COLO668 (cell line): ENCODE data around the gene FBXL2.

Source experiments
- DNase-seq: peaks from one replicate; lab custom pipeline; 2025; ENCODE audit not compliant: unreplicated experiment; lab: John Stamatoyannopoulos, UW

Gene FBXL2

GRCh38 chr3:33277193-33277882, at the start of gene FBXL2:
Gene FBXL2, plus strand, starts transcription at chr3:33277442. Its CDS starts 71 bp downstream, at chr3:33277513.
- DNase-seq: peak; percentile 42

DNA sequence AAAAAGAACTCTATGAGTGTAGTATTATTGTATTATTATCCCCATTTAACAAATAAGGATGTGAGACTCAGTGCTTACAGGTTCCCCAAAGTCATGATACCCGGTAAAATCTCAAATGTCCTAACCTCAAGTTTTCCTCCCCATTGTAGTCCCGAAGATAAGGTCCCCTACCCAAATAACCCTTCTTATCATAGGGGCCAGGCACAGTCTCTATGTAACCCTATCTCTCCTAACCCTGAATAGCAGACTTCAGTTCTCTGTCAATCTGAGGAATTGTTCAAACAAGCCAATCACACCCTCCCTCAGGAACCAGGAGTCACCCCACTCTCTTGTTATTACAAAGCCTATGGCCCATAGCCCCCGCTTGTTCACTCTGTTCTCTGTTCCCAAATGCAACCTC, 48.2 kb upstream of the FBXL2 start:
- DNase-seq: no peak

- no peak for DNase-seq
Measured at GRCh38 chr3:33229947-33230346, 47.3 kb upstream of the FBXL2 start.

- DNase-seq: no peak
Measured at GRCh38 chr3:33231756-33232465, 45.3 kb upstream of the FBXL2 start.

GRCh38 chr3:33233884-33234283, 43.4 kb upstream of the FBXL2 start:
- no peak for DNase-seq

- no peak for DNase-seq
Measured at GRCh38 chr3:33236005-33236404, 41.2 kb upstream of the FBXL2 start.

DNA sequence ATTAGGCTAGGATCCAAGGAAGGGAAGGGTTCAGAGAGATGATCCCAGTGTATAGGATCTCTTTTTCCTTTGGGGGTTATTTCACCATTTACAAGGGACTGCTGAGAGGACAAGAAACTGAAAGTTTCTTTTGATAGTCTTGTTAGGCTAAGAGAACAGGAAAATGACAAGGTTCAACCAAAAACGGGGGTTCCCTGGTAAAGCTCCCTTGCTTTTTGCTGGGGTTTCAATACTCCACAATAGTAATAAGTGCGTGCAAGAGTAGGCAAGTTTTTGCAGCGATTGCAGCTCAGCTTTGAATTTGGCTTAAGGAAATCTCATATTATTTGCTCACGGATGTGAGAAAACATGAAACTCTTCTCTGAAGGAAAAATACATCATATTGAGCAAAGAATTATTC, 39.8 kb upstream of the FBXL2 start:
- no peak for DNase-seq

DNA sequence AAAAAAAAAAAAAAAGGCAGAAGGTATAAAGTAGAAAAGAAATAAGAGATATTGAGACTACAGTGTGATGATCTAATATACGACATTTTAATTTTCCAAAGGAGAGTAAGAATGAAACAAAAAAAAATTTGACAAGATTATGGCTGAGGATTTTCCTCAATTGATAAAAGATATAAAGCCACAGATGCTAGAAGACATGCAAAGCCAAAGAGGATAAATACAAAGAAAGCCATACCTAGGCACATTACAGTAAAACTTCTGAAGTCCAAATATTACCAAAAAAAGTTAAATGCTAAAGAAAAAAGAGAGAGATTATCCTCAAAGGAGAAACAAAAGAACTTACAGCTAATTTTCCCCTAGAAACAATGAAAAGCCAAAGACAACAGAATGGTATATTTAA, 38.3 kb upstream of the FBXL2 start:
- no peak for DNase-seq

DNA sequence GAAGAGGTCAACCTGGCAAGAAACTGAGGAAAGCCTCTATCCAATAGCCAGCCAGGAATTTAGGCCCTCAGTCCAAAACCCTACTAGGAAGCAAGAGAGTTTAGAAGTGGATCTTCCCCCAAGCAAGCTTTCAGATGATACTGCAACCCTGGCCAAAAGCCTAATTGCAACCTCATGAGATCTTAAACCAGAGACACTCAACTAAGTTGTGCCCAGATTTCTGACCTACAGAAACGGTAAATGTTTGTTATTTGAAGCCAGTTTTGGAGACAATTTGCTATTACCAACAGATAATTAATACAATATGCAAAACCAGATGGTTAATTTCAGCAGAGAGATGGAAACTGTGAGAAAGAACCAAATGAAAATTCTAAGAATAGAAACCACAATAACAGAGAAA, 37.0 kb upstream of the FBXL2 start:
- no peak for DNase-seq

GRCh38 chr3:33246786-33247185, 30.5 kb upstream of the FBXL2 start:
- DNase-seq: no peak

- no peak for DNase-seq
Measured at GRCh38 chr3:33250712-33251111, 26.5 kb upstream of the FBXL2 start.

DNA sequence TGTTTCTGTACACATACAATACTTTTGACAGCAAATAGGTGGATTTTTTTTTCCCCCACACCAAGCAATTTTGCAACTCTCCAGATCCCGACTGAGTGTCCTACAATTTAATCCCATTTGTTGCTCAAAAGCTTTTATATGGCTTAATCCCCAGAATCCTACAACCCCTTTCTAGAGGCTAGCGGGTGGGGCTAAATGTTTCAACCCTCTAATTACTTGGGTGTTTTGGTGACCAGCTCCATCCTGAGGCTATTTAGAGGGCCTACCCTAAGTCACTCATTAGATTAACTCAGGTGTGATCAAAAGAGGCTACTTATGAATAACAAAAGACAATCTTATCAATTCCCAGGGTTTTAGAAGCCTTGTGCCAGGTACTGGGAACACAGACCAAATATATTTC, 21.0 kb upstream of the FBXL2 start:
- DNase-seq: no peak

DNA sequence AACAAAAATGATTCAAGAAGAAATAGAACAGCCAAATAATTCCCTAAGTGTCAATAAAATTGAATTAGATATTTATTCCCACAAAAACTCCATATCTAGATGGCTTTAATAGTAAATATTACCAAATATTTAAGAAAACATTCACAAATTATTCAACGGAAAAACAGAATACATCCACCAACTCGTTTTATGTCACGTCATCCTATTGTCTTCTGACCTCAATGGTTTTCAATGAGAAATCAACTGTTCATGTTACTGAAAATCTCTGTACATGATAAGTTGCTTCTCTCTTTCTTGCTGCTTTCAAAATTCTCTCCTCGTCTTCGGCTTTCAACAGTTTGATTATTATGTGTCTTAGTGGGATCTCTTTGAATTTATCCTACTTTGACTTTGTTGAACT, 17.1 kb upstream of the FBXL2 start:
- DNase-seq: no peak

DNA sequence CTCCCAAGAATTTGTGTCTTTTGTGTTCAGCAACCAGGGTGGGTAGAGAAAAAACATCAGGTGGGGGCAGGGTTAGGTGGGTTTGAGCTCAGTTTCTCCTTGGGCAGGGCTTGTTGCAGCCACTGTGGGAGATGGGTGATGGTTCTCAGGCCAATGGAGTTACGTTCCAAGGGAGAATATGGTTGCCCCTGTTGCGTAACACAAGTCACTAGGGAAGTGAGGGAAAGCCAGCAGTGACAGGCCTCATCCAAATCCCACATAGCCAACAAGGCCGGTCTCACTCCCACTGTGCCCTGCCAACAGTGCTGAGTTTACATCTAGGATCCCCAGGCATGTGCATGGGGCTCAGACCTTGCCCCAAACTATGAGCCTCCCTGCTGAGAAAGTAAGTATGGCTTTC, 7.9 kb upstream of the FBXL2 start:
- DNase-seq: no peak

DNA sequence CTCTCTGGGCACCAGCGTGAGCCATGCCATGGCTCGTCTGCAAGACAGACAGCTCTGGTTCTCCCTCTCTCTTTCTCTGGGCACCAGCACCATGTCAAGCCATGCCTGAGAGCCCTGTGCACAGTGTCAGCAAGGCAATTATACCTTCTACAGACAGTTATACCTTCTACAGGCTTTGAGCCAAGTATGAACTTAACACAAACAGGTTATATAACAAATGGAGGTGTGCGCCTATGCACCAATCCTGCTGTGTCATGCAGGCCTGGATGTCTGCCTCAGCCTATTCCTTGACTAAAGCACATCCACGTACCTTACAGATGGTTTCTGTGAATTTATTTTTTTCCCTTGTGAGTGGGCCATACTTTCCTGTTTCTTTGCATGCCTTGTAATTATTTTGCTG, 5.9 kb upstream of the FBXL2 start:
- DNase-seq: no peak

- DNase-seq: no peak
Measured at GRCh38 chr3:33273628-33274027, 3.6 kb upstream of the FBXL2 start.

- no peak for DNase-seq
Measured at GRCh38 chr3:33278163-33278562, 921 bp downstream of the FBXL2 start.

DNA sequence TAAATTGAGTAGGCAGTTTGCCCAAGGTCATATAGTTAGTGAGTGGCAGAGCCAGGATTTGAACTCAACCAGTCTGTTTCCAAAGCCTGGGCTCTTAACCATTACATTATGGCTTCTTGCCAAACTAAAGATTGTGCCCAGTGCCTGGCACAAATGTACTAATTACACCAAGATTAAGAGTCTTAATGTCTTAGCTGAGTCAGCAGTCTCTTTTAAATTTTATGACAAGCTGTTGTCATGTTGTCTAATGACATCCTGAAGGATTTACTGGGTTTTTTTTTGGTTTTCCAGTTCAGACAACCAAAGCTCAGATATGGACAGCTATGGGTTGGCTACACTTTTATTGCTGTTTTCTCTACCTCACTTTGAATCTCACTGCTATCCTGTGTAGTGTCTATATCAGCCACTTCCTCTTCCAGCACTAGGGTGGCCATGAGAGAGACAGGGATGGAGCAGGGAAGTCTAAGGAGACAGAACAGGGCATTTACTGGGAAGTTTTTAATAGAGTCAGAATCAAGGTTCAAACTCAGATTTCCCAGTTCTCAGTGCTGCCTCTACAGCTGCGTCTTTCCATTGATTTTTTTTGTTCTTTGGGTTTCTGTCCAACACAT, 10.5 kb downstream of the FBXL2 start:
- DNase-seq: no peak

GRCh38 chr3:33299395-33300081, 22.3 kb downstream of the FBXL2 start:
- no peak for DNase-seq

DNA sequence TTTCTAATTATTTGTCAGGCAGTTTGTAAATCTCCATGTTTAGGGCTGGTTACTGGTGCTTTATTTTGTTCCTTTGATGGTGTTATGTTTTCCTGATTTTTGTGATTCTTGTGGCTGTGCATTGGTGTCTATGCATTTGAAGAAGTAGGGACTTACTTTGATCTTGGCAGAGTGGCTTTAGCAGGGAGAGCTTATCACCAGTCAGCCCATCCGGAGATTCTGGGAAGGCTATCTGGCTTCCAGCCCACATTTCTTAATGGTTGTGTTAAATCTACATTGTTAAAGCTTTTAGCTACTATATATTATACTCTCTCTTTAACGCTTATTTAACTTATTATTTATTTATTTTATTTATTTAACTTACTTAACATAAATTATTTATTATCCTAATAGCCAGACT, 35.1 kb downstream of the FBXL2 start:
- no peak for DNase-seq

DNA sequence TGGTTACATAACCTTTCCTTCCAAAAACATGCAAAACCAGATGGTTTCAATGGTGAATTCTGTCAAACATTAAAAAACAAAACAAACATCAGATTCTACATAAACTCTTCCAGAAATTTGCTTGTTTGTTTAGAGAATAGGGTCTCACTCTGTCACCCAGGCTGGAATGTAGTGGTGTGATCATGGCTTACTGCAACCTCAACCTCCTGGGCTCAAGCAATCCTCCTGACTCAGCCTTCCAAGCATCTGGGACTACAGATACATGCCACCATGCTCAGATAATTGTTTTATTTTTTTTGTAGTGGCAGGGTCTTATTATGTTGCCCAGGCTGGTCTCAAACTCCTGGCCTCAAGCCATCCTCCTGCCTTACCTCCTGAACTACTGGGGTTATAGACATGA, 36.1 kb downstream of the FBXL2 start:
- DNase-seq: no peak

DNA sequence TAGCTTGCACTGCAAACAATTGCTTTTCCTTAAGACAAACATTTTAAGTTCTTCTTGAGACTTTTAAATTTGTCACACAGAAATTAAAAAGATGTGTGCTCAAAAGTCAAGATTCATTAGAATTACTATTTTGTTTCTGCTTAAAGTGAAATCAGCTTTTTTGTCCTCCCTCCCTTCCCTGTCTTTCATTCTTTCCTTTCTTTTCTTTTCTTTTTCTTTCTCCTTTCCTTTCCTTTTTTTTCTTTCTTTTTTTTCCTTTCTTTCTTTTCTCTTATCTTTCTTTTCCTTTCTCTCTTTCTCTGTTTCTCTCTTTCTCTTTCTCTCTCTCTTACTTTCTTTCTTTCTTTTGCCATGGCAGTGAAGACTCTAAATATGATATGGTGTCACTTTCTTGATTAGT, 37.8 kb downstream of the FBXL2 start:
- no peak for DNase-seq
